DMS153 (cell line): ENCODE data around the gene CHI3L1.

Experiments used
- DNase-seq: peaks from one replicate; lab custom pipeline; 2025; lab: John Stamatoyannopoulos, UW

CHI3L1 gene

DNA sequence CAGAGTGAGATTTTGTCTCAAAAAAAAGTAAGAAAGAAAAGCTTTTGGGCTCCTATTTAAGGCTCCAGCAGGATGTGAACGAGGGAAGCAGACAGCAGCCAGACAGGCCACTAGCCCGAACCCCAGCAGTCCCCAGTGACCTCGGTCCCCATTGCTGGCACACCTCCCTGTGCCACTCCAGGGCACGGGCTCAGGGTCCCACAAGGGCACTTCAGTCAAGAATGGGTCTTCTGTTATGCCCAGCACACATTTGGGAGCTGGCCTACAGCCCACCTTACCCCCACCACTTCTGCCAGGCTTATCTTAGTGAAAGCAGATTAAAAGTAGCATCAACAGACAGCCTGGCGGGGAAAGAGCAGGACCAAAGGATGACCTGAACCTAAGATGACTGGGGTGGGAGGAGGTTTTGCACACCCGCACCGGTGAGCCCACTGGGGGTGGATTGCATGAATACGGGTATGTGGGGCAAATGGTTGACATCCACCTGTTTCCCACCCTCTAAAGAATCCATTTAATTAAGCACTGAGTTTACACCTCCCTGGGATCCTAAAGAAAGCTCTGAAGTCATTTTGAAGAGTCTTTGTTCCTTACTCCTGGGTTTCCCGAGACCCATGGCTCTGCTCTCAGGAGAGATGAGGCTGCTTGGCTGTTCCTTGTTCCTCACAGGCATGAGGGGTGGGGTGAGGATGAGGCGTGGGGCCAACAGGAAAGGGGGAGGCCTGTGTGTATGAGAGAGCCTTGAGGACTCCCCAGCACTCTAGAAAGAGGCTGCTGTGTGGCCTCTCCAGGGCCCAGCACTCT lies 4.7 kb downstream of the CHI3L1 start:
- no peak for DNase-seq

DNA sequence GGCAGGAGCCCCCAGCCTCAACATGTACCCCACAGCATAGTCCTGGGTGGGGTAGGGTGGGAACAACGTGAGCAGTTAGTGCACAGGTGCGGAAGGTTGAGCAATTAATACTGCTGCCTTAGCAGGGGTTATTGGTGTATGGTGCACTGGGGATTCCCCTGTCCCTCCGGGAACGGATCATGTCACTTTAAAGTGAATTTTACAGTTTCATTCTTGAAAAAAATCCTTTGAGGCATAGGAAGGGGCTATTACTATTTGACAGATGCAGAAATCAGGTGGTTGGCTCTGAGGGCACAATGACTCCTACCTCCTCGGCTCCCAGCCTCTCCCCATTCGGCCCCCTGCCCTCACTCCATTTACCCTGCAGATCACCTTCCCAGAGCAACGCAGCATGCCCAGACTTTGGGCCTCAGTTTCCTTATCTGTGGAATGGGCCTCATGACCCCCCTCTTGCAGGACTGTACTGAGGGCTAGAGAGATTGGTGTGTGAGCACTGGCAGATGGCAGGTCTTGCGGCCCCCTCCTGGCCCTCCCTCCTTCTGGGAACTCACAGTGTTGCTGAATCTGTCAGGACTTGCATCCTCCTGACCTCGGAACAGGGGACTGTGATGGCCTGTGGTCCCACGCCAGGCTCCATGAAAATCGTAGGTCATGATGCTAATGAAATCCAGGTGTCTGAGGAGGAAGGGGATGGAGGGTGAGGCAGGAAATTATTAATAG lies 5.7 kb downstream of the CHI3L1 start:
- no peak for DNase-seq

DNA sequence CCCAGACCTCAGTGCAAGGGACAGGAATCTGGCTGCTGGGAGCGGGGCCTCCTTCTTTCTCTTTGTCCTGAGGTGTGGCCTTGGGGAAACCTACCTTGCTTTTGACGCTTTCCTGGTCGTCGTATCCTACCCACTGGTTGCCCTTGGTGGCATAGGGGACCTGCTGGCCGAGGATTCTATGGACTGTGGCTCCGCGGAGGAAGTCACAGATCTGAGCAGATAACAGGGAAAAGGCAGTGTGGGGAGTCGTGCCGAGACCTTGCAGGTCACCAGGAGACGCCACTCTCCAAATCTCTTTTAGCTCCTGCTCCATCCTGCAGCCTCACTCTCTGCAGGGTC lies 6.9 kb downstream of the CHI3L1 start:
- DNase-seq = no peak

DNA sequence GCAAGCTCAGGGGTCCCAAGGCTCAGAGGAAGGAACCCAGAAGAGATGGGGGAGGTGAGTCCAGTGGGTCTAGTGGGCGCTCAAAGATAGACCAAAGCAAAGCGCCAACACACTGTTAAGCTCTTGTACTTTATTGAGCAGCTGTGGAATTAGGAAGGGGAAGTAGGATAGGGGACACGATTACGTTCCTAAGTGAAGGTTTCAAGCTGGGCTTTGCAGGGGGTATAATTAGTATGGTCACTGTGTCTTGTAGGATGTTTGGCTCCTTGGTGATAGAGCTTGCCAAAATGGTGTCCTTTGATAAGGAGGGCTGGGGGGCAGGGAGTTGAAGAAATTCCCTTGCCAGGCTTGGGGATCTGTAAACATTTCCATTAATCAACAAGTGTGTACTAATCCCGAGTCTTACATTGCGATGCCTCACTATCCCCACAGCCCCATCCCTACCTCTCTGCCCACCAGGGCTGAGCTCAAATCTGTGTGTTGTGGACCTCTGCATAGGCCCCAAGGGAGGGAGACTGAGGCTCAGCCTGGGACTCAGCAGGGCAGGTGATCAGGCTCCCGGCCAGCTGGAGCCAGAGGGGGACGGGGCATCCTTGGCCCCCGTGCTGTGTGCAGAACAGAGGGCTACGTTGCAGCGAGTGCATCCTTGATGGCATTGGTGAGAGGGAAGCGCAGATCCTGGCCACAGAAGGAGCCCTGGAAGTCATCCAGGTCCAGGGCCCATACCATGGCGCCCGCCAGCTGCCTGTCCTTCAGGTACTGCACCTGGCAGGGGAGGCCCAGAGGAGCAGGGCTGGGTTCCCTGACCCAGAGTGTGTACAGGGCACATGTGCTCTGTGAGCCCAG lies 7.5 kb downstream of the CHI3L1 start:
- DNase-seq = no peak

DNA sequence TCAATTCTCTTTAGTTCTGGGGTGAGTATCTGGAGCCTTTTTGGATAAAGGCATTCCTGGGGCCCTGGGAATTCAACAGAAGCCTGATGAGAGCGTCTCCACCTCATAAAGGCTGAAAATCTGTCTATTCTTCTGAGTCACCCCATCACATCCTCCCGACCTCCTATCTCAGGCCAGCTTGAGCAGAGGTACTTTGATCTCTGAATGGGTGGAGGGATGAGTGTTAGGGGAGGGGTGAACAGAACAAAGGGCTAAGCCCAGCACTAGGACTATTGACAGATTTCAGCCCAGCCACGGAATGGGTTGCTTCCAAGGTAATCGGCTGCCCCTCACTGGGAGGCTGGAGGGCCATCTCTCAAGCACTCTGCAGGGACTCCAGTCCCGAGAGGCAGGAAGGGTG lies 8.4 kb downstream of the CHI3L1 start:
- no peak for DNase-seq

DNA sequence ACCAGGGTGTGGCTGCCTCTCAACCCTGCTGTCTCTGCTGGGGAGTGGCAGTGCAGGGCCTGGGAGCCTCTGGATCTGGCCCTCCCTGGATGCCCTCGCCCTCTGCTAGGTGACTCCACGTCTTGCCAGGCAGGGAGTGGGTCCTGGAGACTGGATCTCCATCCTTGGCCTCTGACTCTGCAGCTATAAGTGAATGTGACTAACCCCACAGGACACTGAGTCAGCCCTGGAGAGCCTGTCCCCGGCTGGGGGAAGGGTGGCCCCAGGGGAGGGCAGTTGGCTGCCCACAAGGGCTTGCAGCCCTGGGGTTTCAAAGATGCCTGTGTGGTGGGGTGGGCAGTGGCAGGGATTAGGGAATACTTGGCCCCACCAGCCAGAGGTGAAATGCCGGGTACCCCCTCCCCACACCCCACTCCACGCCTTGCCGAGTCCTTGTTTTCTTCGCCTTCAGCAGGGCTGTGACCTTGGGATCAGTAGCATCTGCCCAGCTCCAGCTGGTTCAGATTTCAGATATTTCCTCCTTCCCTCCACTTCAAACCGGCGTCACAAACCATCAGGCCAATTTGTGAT lies 8.9 kb downstream of the CHI3L1 start:
- no peak for DNase-seq

DNA sequence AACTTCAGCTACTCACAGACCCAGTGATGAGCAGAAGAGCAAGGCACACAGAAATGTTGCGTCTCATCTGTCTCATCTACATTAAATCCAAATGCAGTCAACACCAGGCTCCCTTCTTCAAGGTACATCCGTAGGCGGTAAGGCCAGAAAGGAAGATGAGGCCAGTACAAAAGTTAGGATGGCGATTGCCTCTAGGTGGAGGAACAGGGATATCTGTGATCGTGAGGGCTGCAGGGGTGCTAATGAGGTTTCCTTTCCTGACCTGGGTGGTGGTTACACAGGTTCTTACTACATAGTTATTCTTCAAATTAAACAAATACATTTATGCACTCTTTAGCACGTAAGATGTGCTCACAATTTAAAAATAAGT lies 9.5 kb downstream of the CHI3L1 start:
- no peak for DNase-seq

DNA sequence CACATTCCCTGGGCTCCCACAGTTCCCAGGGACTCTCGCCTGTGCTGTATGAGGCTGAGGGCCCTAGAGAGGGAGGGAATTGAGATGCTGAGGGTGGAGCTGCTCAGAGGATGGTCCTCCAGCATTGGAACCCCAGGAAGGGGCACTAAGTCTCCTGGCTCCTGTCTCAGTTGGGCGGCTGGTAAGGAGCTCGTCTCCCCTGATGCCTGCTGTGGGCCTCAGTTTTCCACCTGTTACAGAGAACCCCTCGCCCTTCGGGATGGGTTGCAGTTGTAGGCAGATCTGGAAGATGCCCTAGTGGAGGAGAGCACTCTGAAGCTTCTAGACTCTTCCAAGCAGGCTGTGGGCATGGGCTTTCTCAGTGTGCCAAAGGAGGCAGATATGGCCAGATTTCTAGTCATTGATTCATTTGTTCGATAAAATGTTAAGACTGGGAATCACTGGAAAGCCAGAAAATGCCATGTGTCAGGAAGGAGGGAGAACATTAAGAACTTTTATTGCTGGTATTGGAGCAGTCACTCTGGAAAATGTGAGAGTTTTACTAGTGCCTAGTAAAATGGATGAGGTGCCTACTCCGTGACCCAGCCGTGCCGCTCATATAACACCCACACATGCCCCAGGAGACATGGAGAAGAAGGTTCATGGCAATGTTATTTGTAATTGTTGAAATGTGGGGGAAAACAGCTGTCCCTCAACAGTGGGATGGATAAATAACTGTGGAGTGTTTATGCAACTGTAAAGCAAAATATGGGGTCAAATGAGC lies 10.1 kb downstream of the CHI3L1 start:
- no peak for DNase-seq

DNA sequence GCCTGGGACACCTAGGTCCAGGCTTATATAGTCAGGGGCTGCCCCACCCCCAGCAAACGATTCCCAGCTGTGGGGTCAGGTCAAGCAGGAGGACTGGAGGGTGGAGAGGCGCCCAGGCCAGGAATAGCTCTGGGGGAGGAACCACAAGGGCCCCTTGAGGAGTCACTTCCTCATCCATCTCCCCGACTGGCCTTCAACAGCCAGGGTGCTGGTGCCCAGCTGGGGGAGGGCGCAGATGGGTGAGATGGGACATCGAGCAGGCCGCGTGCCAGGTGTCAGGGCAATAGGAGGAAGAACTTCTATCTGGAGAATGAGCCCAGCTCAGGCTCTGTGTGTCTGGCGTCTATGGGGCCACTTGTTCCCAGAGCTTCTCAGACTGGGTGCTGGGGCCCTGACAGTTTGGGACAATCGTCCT lies 10.7 kb downstream of the CHI3L1 start:
- DNase-seq = no peak

DNA sequence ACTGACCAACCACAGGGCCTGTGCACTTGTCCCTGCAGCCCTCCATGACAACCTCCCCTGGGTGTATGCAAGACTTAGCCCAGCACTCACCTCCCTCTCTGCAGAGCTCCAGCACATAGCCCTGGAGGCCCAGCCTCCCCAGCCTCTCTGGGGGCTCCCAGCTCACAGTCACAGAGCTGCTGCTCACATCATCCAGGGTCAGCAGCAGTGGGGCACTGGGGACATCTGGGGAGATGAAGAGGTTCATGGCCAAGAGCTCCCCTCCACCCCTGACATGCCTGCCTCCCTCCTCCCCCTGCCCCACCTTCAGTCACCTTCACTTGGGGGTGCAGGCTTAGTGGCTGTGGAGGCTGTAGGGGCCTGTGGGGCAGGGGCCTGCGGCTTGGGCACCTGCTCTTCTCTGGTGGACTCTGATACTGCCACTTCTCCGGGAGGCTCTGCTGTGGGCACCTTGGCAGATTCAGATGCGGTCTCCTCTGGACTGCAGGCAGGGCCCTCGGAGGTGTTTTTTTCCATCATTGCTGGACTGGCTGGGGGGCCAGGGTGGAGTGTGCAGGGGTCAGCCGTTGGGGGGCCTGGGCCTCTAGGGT lies 11.2 kb downstream of the CHI3L1 start, which contains the start of gene MYBPH:
Gene MYBPH, minus strand, starts transcription at position 590 of the 590 bp plus-strand sequence. Its CDS starts 71 bp downstream, at position 519.
- DNase-seq = no peak

DNA sequence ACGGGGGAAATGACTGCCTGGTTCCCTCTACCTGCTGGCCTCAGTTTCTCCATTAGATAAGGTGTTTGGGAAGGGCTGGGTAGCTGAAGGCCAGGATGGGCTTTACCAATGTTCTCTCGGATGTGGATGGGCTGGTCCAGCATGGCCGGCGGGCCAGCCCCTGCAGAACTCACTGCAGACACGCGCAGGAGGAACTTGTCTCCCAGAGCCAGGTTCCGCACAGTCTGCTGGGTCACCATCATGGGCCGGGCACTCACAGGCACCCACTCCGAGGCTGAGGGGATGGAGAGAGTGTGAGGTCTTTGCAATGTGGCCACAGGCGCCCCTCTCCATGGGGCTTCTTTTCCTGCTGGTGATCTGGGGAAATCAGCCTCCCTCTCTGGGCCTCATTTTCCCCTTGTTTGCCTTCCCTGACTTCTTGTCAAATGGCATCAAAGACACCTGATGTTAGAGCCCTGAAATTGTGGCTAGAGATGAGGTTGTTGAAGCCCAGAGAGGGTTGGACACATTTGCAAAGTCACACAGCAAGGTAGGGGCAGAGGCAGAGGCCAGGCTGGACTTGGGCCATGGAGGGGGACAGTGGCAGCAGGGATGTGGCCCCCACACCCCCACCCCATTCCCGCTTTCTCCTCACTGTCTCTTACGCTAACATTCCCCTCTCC lies 12.0 kb downstream of the CHI3L1 start:
- no peak for DNase-seq

DNA sequence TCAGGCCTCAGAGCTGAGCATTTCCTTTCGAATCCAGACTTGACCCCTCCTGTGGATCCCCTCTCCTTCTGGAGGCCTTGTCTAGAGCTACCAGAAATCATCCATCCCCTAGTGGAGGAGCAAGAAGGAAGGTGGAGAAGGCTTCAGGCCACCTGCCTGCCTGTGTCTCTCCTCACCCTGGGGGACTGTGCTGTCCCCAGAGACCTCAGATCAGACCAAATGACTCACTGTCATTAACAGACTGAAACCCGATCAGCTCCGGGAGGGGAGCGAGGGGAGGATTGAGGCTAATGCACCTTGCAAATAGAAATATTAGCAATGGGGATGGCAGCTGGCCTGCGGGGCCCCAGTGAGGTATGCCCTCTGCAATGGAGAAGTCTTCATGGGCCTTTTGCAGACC lies 12.9 kb downstream of the CHI3L1 start:
- DNase-seq = peak; percentile 91

DNA sequence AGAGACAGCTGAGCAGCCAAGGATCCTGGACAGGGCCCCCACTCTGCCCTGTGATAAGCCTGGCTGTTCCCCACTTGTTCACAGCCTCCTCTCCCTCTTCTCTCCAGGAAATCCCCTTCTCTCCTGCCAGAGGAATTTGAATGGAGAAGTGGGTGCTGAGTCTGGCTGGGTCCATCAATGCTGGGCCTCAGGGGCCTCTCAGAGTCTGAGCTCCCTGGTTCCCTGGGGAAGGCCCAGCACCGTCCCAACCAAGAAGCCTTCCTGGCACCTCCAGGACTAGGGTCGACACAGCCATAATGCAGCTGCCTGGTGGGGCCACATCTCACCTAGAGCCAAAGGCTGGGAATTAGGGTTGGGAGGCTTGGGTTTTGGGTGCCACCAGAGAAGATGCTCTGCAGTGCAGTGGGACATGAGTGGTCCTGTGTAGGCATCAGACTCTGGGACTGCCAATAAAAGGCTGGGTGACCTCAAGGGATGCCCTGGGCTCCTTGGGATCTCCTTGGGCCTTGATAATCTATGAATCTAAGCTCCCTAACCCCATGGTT lies 13.4 kb downstream of the CHI3L1 start:
- no peak for DNase-seq

DNA sequence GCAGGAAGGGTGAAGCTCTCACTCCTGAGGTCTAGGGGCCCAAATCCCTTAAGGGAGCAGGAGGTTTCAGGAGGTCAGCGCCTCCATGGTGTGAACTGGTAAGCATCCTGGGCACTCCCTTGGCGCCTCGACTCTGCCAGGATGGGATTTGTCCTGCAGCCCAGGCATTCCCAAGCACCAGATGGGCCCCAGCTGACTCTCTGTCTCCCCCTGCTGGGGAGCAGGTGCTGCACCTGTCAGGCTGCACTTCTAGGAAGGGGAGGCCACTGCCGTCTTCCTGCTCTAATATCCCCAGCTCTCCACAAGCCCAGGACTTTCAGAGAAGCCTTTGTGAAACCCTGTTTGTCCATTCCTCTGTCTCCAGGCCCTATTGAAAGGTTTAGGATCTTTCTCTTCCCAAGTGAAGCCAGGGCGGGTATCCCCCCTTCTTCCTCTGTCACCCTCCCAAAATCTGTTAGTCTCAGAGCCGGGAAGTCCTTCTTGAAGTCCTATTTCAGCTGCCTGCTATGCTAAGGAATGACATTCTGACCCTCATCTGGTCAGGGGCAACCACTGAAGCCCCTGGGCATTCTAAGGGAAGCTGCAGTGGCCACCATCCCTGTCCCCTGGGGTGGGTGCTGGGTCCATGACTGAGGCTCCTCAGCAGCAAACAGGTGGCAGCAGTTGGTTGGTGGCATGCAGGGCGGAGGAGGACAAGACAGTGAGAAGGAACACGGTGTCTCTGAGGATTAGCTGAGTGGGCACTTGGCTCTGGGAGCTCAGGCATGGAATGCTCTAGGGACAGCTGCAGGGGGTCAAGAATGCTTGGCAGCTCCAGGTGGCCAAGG lies 14.1 kb downstream of the CHI3L1 start:
- peak; percentile 45 for DNase-seq

DNA sequence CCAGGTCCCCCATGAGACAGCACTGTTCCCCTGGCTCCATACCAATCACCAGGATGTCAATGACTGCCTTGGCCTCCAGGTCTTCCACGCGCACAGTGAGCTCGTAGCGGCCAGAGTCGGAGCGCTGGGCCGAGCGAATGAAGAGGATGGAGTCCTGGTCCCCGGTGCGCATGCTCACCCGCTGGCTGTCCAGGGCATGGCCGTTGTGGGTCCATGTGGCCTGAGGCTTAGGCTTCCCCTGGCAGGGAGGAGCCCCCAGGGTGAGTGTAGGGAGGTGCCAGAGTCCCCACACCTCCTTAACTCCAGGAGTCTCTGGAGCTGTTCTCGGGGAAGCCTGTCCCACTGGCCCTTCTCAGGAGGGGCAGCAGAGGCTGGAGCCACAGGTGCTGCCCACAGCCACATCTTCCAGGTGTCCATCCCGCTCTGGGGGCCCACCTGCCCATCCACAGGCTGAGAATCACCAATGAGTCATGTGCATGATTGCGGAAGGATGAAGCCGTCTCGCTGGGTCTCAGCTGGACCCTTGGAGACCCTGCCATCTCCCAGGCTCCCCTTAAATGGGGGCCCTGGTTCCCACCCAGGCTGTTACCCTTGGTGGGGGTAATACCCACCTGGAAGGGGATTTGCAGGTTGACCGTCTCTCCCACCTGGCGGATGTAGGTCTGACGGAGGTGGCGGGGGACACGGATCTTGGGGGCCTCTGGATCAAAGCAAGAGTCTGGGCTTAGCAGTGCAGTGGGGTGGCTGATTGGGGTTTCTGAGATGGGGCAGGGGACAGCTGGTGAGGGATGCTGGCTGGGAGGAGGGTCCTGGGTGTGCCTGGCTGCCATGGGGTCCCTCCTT lies 14.9 kb downstream of the CHI3L1 start:
- no peak for DNase-seq

DNA sequence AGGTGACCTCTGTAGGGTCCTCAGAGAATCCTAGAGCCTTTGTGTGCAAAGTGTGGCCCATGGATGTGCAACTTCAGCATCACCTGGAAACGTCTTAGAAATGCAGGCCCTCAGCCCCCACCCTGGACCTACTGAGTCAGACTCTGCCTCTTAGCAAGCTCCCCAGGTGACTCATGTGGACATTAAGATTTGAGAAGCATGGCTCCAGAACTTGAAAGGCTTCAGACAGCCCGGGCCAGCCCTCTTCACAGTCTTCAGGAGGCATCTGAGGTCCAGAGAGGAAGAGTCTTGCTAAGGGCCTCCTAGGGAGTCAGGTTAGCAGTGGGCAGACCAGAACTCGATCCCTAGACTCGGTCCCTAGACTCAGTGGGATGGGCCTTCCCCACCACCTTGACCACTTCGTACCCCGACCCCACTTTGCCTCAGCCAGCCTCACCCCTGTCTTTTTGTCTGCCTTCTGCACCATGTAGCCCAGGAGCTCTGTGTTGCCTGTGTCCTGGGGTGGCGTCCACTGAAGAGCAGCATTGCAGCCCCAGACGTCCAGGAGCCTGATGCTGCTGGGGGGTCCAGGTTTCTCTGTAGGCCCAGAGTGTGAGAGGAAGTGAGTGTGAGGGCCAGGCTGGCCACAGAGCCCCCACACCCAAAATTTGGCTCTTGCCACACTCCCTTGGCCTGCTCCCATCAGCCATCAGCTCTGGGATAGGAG lies 15.7 kb downstream of the CHI3L1 start:
- no peak for DNase-seq

DNA sequence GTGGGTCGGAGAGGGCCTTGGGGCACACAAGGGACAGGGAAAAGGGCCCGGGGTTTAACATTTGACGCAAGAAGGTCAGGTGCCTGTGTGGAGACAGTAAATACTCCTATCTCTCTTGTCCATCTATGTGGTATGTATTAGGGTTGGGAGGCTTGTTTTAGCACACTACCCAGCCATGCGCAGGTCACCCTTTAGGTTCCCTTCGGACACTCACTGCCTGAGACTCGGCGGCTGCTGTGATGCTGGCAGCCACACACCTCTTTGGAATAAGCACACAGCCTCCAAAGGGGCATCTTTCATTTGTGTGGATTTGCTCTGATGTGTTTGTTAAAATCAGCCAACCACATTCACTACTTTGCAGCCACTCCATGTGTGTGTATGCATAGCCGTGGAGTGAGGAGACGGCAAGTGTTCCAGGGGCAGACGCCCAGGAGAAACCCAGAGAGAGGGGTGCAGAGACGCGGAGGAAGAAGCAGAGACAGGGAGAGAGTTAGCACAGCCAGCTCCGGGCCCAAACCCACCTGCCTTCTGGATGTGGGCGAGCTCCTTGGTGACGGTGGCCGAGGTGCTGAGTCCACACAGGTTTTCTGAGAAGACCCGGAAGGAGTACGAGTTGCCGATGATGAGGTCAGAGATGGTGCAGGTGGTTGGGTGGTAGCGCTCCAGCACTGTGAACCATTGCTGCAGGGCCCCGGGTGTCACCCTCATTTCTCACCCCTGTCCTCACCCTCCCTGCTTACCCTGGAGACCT lies 16.6 kb downstream of the CHI3L1 start:
- DNase-seq = no peak
